ENCODE results near the gene ACOXL.
"Not testable (repeated sequence)": the region's sequence is repeated elsewhere in the genome, so short reads cannot be mapped to it uniquely, and the experiment has no call there.

Gene ACOXL

DNA sequence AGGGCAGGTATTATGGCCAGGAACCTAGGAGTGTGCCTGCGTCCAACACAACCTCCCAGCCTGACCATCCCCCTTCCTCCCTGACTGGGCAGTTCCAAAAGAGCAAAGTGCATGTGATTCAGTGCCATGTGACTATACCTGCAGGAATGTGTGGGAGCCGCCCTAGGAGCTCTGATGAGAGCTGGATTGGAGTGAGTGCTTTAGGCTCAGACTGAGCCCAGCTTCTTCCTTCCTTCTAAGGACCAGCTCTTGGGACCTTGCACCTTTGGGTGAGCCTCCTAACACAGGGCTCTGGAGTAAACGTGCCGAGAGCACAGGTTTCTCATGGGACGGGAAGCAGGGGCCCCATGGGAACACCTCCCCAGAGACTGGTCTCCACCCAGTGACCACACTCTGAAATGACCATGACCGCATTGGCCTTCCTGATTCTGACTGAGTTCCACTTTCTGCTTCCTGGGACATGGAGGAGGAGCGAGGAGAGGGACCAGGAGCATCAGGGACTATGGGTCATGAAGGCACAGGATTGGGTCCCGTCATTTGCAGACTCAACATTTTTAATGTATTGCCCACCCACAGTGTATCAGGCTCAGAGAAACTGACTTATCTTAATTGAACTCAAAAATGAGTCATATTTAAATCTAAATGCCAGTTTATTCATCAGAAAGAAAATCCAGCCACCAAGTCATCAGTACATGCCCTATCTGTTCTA, 300.5 kb downstream of the ACOXL start:
- no peak for DNase-seq (ENCODE audit: low read depth in 4 of 4, low spot score in 1 of 4)

DNA sequence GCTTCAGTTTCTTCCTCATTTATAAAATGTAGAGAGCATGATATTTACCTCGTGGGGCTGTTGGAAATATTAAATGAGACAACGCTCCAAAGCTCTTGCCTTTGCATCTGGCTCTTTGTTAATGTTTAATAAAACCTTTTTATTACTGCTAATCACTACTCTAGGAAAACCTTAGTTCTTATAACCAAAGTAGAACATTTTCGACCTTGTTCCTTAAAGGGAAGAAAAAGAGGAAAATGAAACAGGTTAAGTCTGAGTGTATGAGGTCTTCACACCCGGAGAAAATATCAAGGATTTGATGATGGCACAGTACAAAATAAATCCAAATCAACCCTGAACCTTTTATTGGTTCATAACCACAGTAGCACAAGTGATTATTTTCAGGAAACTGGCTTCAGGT, 301.8 kb downstream of the ACOXL start:
- DNase-seq (ENCODE audit: low read depth in 4 of 4, low spot score in 1 of 4): no peak

DNA sequence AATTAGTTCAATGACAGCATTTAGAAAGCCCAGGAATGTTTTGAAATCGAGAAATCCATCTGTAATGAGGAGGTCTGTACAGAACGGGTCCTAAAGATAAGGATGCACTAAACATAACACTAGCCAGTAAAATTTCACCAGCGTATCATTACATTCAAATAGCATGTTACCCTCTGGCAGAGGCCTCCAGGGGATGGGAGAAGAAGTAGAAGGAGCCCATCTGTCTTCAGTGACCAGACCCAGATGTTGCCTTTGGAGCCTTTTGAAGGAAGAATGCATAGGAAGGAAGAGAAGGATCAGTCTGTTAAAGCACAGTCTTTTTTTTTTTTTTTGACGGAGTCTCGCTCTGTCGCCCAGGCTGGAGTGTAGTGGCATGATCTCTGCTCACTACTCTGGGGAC, 302.2 kb downstream of the ACOXL start:
- no peak for DNase-seq (ENCODE audit: low read depth in 4 of 4, low spot score in 1 of 4)

DNA sequence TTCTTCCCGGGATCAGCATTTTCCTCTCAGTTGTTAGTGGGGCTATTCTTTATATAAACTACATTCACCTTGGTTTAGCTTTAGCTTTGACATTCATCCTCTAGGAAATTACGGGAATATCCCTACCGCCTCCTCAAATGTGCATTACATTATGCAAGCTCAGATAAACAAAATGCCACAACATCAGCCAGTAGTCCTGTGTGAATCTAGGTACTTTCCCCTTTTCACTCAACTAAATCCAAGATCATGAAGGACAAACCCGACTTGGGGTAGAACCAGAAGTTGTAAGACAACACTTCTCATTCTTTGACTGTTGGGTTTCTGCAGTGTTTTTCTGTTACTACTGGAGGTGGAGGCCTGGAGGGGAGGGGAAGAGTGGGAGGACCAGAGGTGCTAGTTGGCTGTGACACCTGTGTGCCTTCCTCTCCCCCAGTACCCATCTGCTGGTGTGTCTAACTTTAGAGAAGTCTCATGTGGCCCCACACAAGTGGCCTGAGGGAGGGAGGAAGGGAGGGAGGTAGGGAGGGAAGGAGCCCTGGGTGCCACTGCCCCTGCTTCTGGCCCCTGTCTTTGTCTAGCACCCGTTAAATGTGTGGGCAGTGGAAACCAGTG, 303.6 kb downstream of the ACOXL start:
- DNase-seq (ENCODE audit: low read depth in 4 of 4, low spot score in 1 of 4): no peak

DNA sequence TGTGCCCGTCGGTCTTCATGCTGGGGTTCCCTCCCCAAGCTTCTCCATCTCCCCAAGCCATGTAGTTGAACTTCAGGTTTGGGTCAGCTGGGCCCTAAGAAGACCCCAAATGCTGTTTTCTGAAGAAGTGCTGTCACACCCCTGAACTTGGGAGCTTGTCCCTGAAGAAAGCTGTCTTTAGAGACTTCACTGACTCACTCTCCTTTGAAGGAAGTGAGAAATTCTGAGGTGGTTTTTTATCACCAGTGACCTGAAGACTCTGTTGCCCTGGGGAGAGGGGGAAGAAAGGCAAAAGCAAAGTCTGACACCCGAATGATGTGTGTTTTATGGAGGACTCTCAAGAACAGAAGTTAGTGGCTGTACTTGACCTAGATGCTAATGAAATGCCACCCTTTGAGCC, 304.8 kb downstream of the ACOXL start:
- no peak for DNase-seq (ENCODE audit: low read depth in 4 of 4, low spot score in 1 of 4)

DNA sequence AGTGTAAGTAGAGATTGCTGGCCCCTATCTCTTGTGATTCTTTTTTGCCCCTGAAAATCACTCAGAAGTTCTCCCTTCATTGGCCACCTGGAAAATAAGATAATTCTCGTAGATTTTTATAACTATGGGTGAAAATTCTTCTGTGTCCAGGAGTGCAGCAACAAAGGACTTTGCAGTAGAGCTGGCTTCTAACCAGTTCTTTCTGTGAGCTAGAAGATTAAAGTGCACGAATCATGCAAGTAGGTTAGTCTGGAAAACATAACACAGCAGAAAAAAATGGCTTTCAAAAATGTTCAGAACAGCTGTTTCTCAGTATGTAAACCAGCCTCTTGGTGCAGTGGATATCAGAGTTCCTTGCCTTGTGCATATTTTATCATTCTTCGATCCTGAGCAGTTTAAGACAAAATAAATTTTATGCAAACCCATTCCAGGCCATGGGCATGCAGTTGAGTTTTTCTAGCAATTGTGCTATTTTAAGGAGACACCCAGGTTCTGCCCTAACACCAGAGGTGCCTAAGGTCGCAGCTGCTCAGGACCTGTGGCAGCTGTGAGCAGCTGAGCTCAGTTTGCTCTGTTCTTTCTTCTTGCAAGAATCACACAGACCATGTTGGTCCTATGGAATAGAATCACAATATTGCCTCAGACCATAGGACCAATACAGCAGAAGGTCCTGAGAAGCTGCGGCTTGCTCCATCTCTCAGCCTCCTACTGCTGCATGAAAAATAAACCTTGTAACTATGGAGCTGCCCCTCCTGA, 307.4 kb downstream of the ACOXL start:
- DNase-seq (ENCODE audit: low read depth in 4 of 4, low spot score in 1 of 4): no peak

DNA sequence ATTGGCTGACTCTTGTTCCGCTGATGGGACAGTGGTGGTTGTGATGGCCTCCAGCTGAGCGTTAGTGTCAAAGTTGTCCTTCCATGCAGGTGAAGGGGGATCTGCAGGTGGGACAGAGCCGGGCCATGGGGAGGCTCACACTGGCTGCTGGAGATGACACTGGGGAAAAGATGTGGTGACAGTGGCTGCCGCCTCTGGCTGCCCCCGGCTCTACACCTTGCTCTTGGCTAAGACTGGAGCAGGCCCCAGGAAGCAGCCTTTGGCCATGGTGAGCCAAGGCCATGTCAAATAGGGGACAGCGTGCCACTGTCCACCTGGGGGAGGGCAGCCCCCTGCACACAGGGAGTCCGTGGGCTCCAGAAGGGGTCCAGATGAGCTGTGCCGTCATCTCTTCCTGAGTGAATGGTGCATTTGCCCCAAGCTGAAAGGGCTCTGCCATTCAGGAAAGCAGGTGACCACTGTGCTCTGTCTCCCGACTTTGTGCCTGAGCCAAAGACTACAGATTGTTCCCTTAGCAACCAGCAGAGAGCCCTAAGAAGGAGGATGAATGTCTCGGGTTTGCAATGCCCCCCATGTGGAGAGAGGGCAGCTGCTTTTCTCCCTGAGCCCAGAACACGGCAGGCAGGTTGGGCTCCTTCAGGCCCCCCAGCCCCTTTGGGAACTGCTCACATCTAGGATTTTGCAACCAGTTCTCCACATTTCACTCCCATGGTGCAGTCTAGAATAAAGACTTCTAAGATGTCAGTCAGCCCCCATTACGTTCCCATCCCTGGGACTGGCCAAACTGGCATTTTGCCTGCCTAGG, 309.2 kb downstream of the ACOXL start:
- DNase-seq (ENCODE audit: low read depth in 4 of 4, low spot score in 1 of 4): no peak

DNA sequence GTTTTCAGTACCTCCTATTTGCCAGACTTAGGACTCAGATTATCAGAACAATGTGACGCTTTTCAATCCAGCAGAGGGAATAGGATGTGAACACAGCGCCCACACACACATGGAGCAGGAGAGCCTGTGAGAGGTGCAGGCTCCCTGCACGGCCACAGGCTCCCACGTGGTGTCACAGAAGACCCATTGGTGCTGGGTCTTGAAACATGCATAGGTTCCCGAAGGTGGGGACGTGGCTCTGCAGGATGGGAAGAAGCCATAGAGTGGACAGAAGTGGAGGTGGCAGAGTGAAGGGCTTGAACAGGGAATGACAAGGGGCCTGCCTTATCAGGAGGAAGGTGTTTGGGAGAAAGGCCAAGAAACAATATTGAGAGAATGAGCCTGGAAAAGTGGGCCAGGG, 309.9 kb downstream of the ACOXL start:
- no peak for DNase-seq (ENCODE audit: low read depth in 4 of 4, low spot score in 1 of 4)

DNA sequence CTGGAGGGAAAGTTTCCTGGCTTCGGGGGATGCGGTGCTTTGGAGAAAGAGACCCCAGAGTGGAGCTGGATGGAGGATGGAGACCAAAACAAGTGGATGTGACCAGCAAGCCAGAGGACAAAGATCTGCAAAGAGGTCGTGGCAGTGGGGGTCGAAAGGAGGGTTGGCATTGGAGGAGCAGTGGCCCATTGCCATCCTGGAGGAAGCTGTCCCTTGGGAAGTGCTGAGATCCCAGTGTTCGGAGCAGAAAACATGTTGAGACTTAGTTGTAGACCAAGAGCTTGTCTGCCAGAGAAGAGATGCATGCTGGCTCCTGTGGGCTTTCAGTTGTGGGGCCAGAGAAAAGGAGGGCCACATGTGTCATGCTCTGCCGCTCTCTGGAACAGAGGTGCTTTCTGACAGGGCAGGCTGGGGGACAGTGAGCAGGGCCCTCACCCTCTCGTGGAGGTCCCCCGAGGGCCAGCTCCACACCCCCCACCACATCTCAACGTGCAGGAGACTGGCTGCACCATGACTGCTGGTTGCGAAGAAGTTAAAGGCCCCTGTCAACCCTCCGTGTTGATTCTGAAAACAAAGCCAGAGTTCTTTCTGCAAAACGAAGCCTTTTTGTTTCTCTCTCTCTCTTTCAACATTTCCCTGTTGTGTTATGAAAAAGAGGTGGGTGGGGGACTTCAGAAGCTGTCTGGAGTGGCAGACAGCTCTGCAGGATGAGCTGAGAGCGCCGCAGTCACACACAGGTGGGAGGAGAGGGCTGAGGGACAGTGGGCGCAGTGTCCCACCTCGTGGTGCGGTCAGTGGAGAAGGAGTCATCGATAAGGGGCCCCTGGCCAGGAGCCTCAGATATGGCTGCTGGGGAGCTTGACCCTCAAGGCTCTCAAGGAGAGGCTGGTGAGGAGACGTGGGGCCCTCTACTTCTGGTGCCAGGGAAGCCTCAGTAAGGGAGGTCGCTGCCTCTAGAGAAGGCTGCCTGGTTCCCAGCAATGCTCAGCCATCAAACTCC, 310.7 kb downstream of the ACOXL start:
- DNase-seq (ENCODE audit: low read depth in 4 of 4, low spot score in 1 of 4): no peak

DNA sequence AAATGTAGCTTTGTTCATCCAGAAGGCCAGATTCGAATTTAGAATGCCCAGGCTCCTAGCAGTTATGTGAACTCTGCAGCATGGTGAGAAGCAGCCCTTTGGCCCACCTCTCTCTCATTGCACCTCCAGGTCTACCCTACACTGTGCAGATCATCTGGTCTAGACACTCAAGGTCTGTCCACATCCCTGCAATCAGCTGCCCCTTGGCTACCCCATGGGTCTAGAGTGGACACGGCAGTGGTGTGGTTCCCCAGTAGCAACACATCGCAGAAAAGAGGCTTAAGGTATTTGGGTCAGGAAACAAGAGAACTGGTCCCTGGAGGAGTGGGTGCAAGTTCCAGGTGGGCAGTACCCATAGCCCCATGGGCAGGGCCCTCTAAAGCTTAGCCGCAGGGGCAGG, 311.7 kb downstream of the ACOXL start:
- DNase-seq (ENCODE audit: low read depth in 4 of 4, low spot score in 1 of 4): no peak

DNA sequence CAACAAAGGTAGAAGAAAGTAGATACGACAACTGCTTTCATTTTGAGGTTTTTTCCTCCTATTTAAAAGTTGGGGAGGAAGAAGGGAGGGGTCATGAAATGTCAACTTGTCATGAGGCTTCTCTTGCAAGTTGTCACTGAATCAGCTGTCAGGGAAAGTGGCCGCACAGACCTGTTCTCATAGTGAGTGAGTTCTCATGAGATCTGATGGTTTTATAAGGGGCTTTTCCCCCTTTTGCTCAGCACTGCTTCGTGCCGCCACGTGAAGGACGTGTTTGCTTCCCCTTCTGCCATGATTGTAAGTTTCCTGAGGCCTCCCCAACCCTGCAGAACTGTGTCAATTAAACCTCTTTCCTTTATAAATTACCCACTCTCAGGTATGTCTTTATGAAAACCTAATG, 312.9 kb downstream of the ACOXL start:
- DNase-seq (ENCODE audit: low read depth in 4 of 4, low spot score in 1 of 4): not testable (repeated sequence)

DNA sequence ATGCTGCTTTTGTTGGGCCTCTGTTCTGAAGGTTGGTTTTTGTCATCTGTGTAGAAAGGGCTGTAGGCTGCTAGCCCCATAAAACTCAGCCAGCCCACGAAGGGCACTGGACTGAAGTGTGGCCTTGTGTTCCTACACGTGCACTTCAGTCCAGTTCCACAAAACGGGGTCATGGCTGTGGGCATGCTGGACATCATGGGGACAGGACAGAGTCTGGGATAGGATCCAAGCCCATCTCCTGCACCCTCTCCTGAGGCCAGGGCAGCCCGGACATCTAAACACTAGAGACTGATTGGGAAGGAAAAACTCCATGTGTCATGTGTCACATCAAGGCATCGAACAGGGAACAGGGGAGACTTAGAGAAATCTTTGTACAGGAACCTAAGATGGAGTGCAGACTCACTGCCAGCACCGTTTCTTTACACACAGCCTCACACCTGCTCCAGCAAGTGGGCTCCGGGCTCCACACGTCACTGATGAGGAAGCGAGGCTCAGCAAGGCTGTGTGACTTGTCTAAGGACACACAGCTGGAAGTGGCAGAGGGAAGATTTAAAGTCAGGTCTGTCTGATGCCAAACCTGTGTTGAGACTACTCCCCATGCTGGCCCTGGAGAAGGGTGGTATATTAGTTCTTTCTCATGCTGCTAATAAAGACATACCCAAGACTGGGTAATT, 313.5 kb downstream of the ACOXL start:
- DNase-seq (ENCODE audit: low read depth in 4 of 4, low spot score in 1 of 4): no peak

DNA sequence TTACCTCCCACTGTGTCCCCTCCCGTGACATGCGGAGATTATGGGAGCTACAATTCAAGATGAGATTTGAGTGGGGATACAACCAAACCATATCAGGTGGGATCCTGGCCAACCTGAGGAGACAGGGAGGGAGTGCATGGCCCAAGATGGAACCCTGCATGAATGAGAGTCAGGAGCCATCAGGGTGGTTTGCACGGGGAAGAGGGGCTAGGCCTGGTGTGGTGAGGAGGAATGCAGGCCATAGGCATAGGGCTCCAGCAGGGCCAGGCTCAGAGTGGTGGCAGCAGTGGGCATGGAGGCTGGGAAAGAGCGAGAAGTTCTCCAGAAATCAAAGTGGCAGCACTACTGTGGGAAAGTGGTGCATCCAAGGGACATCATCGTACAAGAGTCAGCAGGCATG, 314.3 kb downstream of the ACOXL start:
- no peak for DNase-seq (ENCODE audit: low read depth in 4 of 4, low spot score in 1 of 4)

DNA sequence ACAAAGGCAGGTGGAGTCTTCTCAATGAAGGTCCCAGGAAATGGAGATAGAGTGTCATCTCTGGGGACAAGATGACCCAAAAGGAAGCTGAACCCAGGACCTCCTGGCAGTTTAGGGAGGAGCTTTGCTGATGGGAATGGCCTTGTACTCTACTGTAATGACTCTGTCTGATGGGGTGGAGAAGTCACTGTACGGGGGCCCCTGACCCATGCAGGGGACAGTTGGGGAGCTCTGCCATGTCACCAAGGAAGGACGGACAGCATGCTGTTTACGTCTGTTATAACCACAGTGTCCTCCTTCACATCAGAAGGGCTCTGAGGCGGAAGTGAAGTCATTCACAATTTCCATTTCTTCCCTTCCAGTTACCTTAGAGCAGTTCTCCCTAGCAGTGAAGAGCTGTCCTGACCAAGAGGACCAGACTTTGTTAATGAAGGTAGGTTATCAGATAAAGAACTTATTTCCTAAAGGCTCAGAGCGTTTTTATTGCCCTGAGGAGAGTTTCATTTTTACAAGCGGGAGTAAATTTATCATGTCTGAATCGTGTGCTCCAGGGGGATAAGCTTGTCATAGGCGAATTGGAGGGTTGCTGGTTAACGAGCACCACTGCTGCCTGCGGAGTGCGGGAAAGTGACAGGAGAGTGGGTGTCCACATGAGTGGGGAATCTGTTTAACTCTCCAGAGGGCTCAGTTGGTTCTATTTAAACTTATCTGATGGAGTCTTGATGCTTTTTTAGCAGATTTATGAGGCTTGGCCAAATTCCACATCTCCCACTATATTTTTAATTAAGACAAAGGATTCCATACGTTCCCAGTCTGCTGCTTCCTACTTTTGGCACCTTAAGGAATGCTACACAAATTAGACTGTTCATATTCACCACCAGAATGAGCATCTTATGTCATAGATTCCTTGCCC, 316.7 kb downstream of the ACOXL start:
- no peak for DNase-seq (ENCODE audit: low read depth in 4 of 4, low spot score in 1 of 4)

DNA sequence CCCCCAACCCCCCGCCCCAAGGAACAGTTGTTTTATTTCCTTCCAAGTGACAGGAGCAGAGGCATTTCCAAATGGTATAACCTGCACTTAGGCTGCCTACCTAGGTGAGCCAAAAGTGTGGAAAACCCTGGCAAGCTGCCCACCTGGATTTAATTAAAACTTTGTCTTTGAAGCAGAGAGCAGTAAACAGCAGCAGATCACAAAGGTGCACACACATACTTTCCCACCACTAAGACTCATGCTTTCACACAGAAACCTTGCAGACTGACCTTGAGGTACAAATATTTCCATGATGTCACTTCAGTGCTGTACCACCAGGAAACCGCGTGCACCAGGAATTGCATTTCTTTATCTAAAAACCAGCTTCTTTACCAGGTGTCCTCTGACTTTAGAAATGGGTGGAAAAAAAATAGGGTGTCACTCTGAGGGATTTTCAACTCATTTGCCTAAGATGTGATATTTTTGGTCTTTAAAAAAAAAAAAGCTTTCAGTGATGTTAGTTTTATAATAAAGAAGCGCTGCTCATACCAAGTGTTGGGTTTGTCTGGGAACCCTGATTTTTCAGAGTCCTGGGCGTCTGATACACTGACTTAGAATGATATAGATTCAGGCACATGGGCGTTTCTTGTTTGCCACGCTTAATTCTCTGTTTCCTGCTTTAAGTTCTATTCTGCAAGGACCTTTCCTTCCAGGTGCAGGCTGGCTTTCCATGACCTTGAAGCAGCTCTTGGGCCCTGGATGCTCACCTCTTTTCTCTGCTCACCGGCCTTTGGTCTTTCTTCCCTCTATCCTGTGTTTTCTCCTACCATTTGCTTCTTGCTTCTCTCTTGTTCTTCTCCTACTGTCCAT, 317.6 kb downstream of the ACOXL start:
- DNase-seq (ENCODE audit: low read depth in 4 of 4, low spot score in 1 of 4): no peak

DNA sequence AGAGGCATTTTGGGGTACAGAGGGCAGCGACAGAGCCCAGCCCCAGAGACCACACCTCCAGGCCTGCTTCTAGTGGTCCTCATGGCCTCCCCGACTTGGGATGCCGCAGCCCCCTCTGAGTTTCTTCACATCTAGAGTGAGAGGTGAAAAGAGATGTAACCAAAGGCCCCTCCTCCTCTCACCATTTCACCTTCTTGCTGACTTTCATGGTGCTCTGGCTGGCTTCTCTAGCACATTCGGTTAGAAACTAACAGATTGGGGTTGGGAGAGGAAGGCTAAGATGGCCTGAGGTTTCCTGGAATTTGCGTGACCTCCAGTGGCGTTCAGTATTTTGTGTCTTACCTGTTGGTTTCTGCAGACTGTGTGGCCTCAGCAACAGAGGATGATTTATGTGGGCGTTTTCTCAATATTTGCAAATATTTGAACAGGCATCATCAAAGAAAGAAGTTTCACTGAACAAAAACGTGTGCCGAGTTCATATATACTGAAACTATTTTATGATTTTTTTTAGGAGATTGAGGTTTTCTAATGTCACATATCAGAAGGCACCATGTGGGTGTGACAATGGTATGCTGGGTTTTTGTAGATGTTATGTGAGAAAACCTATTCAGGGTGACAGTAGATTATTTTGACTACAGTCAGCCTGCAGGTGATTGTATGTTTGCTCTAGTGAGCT, 318.5 kb downstream of the ACOXL start:
- no peak for DNase-seq (ENCODE audit: low read depth in 4 of 4, low spot score in 1 of 4)

DNA sequence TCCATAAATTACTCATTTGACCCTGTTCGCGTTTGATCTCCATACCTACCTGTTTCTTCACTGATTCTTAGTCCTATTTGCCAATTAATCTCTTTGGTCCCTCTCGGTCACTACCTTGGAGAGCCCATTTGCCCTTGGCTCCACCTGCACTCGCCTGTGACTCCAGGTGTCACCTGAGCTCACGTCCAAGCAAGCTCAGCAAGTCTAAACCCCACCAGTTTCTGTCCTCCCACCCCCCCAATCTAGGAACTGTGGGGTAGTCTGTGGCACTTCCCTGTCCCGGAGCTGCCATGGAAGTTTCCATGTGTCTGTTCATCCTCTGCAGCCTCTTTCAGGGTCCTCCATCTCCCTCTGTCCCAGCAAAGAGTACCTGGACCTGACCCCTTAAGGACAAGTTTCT, 320.2 kb downstream of the ACOXL start:
- DNase-seq (ENCODE audit: low read depth in 4 of 4, low spot score in 1 of 4): no peak
